Nucleus accumbens (tissue), 56 donors: ENCODE data around the gene RANBP1.
A peak's percentile ranks its signal among the peaks of the same experiment; 100 is the strongest.

ENCODE experiments used
- DNase-seq, 56 donors: peaks; one replicate each; lab custom pipeline; 2025; lab: John Stamatoyannopoulos, UW

The RANBP1 gene

GRCh38 chr22:20118300-20119020, 2.6 kb downstream of the RANBP1 start:
- DNase-seq = no peak

DNA sequence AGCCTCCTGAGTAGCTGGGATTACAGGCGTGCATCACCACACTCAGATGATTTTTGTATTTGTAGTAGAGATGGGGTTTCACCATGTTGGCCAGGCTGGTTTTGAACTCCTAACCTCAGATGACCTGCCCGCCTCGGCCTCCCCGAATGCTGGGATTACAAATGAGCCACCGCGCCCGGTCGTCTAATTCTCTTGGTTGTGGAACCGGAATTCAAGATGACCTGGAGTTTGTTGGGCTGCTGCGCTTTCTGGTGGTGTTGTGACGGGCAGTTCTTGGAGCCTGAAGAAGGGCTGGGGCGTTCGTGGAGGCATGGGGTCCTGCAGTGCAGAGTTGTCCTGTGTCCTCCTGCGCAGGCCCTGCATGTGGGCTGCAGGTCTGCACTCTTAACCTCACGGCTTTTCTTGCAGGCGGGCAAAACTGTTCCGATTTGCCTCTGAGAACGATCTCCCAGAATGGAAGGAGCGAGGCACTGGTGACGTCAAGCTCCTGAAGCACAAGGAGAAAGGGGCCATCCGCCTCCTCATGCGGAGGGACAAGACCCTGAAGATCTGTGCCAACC, 6.0 kb downstream of the RANBP1 start:
- no peak for DNase-seq

DNA sequence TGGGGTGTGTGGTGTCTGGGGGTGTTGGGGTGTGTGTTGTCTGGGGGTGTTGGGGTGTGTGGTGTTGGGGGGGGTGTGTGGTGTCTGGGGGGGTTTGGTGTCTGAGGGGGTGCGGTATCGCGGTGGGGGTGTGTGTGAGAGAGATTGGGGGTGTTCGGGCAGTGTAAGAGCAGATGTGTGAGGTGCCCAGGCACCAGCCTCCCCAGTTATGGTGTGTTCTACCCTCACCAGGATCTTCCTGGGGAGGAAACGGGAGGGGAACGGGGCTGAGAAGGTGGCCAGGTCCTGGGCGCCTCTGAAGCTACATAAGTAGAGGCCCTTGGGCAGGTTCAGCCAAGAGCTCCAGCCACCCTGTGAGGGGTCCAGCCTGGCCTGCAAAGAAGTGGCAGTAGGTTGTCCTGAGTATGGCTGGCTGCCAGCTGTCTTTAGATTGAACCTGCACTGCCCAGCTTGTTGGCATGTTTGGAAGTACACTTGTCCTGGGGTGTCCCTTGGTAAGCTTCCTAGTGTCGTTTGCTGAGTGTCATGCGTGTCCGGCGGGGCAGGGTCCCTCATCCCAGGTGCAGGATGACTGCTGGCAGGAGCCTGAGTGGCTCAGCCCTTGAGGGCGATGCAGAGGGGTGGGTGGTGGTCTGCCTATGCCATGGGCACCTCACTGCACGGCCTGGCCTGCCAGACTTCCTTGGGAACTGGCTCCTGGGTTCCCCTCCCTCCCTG, 7.6 kb downstream of the RANBP1 start:
- DNase-seq = no peak

DNA sequence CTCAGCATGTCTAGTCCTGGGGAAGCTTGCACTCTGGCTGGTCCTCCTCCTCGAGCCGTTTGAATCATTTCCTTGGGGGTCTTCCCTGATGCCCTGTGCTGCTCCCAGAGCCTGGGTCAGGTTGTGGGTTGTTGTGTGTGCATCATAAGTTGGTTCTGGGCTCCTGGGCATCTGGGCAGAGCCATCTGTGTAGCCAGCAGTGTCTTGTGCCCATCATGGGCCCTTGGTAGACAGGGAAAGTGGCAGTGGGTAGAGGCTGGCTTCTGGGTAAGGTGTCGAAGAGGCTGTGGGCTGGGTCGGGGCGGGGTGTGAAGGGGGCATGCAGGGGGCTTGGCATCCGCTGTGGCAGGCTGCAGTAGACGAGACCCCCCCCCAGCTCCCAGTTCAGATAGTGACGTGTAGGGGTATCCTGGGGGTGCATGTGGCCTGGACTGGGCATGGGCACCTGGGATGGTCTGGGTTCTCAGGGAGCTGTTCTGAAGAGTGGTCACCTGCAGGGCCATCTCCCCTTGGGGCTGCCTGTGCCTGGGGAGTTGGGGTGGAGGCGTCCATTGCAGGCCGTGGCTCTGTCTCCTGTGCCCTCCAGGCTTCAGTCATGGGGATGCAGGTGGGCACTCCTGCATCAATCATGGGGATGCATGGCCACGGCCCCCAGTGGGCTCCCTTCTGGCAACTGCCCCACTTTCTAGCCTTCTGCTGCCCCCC, 8.3 kb downstream of the RANBP1 start:
- DNase-seq = no peak

DNA sequence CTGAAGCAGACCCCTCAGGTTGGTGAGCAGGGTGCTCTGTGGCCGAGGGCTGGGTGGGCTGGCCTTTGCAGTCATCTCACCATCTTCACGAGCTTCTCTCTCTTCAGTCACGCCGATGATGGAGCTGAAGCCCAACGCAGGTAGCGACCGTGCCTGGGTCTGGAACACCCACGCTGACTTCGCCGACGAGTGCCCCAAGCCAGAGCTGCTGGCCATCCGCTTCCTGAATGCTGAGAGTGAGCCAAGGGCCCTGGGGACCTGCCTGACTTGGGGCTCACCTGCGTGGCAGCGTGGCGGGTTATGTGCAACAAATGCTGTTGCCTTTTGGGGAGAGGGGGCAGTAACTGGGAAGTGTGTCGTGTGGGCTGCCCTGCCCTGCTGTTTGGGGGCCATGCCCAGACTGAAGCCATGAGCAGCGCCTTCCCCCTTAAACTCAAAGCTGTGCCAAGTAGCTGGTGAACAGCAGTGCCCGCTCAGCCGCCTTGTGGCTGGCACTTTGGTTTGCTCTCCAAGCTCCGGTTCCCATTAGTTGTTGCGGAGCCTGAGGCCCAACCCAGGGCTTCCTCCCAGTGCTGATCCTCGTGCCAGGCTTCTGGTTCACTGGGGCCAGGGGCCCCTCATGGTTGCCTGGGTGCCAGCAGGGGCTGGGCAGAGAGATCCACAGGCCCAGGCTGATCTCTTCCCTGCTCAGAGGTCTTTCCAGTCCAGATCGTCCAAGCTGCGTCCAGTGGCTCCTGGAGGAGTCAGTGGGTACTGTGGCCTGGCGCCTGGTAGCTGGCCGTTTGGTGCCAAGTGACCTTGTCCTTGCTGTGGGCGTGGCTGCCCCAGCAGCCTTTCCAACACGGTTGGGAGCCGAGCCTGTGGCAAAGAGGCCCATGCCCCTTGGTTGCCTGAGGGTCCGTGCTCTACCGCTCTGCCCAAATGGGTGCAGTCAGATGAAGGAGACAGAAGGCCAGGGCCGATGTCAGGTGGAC, 9.6 kb downstream of the RANBP1 start:
- DNase-seq = no peak

GRCh38 chr22:20126284-20127029, 10.6 kb downstream of the RANBP1 start:
- DNase-seq = no peak

DNA sequence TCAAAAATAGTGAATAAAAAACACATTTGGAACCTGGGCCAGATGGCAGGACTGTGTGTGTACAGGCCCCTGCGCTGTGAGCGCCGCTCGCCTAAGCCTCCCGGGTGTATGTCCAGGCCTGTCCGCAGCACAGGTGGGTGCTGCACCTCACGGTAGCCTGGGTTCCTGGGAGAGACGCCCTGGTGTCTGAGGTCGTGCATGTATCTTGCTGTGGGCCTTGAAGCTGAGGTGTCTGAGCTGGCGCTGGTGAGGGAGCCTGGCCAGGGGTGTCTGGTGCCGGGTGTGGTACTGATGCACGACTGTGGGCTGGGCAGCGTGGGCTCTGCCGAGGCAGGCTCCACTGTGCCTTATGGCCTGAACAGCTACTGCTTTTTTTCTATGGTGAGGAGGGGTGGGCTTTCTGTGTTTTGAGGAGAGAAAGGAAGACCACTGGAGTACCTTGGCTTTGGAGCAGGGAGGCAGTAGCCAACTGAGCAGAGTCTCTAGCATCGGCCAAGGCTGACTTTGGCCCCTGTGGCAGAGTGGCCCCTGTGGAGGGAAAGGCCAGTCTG, 11.5 kb downstream of the RANBP1 start:
- no peak for DNase-seq

DNA sequence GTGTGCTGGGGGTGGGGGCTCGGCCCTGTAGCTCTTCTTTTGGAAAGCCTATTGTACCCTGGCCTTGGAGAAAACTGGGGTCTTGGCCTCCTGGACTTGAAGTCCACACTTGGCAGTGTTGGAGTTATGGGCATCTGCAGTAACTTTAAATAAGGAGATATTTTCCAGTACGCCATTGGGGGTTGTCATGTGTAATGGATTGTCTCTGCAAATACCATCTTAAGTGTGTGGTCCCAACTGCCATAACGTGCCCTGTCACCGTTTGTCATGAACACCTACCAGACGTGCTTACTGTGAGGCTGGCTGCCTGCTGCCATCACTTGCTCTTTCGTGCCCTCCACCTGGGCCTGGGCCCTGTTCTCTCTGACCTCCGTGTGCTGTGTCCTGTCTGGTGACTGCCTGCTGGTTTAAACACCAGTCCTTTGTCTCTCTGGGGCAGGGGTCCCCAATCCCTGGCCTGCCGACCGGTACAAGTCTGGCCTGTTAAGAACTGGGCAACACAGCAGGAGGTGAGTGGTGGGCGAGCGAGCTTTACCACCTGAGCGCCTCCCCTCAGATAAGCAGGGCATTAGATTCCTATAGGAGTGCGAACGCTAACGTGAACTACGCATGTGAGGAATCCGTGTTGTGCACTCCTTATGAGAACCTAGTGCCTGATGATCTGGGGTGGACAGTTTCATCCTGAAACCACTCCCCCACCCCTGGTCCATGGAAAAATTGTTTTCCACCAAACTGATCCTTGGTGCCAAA, 12.1 kb downstream of the RANBP1 start:
- no peak for DNase-seq

GRCh38 chr22:20128619-20128901, 12.7 kb downstream of the RANBP1 start:
- no peak for DNase-seq

DNA sequence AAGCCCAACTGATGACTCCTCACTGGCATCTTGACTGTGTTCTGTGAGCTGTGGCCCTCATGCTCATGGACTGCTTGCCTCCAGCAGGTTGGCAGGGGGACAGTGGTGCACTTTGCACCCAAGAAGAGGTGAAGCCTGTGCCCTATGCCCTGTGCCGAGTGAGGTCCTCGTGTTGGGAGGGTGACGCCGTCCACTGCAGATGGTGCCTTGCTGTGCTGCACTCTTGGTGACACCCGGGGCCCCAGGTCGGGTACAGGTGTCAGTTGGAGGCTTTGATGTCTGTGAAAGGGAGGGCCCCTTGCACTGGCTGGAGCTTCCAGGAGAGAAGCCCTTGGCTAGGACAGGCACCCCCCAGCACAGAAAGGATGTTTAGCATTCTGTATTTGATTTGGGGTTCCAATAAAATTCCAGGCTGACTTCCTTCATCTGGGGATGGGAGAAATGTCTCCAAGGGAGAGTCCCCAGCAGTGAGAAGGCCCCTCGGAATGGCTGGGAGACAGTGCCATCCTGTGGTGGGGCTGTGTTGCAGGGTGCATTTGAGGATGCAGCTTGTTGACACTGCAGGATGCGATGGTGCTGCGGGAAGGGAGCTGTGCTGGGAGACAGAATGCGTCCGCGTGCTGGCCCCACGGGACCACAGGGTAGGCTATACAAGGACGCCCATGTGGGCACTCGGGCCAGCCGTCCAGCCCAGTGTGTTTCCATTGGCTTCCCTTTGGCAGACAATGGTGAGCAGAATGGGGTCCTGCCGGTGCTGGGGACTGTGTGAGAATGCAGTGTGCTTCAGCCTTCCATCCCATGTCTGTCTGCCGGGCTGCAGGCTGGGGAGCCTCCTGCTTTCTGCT, 13.2 kb downstream of the RANBP1 start:
- DNase-seq = peak in 13 of 56 donors; percentile 6 to 49 (median 20)

DNA sequence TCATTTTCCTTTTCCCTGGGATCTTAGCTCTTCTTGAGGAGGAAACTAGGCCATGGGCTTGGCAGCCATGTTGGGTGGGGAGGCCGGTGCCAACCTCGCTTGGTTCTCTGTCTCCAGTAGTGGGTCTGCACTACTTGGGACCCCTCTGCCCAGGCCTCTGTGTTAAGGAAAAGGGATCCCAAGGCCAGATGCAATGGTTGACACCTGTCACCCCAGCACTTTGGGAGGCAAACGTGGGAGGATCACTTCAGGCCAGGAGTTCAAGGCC, 13.8 kb downstream of the RANBP1 start:
- no peak for DNase-seq

DNA sequence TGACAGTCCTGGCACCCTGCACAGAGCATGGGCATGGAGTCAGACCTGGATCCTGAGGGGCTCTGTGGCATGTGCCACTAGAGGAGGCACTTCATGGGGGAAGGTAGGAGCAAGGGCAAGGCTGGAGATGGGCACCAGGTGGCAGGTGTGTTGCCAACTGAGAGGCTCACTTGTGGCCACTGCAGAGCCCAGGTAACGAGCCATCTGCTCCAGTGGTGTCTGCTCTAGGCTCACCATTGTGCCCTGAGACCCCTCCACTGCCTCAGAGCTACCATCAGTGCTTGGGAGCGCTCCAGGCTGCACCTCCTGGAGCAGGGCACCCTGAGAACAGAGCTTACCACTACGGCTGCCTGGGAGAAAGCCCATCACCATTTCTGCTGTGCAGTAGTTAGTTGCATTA, 14.4 kb downstream of the RANBP1 start:
- no peak for DNase-seq

GRCh38 chr22:20130731-20131596, 15.1 kb downstream of the RANBP1 start:
- peak in 55 of 56 donors; percentile 28 to 92 (median 74) for DNase-seq

GRCh38 chr22:20131597-20131858, 15.6 kb downstream of the RANBP1 start, which contains the start of gene ZDHHC8:
Gene ZDHHC8, plus strand, starts transcription at chr22:20131804. Its CDS starts 144 bp downstream, at chr22:20131948.
- peak in 27 of 56 donors; percentile 12 to 61 (median 40) for DNase-seq

- DNase-seq = peak in 10 of 56 donors; percentile 19 to 61 (median 39)
Measured at GRCh38 chr22:20131859-20132685, 16.2 kb downstream of the RANBP1 start.

- no peak for DNase-seq
Measured at GRCh38 chr22:20132686-20133246, 16.9 kb downstream of the RANBP1 start.
